Measurements from ENCODE around the gene NEK8.
"Not testable (repeated sequence)": the region's sequence is repeated elsewhere in the genome, so short reads cannot be mapped to it uniquely, and the experiment has no call there.

Gene NEK8

GRCh38 chr17:28710861-28711722 is 17.5 kb upstream of the NEK8 start:
- DNase-seq (ENCODE audit: low read depth in 2 of 2), result peak; percentile 82 to 90

- no peak for DNase-seq (ENCODE audit: low read depth in 2 of 2)
These were observed 16.9 kb upstream of the NEK8 start, which contains the start of gene PROCA1 for GRCh38 chr17:28711723-28712031. TSS of gene PROCA1 (minus strand) at chr17:28711888. CDS start at chr17:28711660, 228 bp downstream.

DNA sequence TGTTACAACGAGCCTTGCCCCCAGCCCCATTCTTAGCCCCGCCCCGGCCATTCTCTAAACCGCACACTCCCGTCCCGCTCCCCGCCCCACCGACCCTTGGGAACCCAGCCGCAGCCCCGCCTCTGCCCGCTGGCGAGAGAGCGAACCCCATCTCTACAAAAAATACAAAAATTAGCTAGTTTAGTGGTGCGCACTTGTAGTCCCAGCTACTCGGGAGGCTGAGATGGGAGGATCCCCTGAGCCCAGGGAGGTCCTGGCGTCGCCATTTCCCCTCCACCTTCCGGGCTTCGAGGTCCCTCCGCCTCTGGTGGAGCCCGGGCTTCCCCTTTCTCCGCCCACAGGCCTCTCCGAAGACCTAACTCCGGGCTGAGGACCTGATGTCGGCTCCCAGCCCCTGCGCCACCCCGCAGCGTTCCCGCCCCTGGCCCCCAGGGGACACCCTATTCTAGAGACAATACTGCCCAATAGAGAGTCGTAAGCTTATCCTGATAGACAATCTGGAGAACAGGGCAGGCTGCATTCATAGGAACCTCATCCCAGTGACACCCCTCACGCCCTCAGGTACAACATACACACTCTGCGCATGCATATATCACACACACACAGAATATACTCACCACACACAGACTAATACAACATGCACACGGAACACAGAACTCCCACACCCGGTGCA is 16.4 kb upstream of the NEK8 start:
- peak; percentile 64 for DNase-seq (ENCODE audit: low read depth in 2 of 2)

GRCh38 chr17:28712705-28713415 is 15.7 kb upstream of the NEK8 start:
- DNase-seq (ENCODE audit: low read depth in 2 of 2), result no peak

DNA sequence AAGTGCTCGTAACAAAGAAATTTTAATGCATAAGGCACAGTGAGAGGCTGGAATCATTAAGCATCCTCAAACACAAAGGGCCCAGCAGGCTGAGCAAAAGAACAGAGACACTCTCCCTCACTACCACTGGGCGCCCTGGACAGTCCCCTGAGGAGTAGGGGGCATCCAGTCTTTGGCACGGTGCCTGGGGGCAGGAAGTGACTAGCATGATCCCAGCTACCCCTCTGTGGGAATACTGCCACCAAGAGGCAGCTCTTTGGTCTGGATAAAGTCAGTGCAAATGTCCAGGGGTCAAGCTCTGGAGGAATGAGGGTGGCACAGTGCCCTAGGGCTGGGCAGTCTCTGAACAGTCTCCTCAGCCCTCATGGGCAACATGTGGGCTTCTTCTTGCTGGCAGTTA is 14.3 kb upstream of the NEK8 start:
- DNase-seq (ENCODE audit: low read depth in 2 of 2), result no peak

GRCh38 chr17:28715217-28715616 is 13.4 kb upstream of the NEK8 start:
- DNase-seq (ENCODE audit: low read depth in 2 of 2), result no peak

- DNase-seq (ENCODE audit: low read depth in 2 of 2), result no peak
These were observed 11.6 kb upstream of the NEK8 start for GRCh38 chr17:28716740-28717577.

DNA sequence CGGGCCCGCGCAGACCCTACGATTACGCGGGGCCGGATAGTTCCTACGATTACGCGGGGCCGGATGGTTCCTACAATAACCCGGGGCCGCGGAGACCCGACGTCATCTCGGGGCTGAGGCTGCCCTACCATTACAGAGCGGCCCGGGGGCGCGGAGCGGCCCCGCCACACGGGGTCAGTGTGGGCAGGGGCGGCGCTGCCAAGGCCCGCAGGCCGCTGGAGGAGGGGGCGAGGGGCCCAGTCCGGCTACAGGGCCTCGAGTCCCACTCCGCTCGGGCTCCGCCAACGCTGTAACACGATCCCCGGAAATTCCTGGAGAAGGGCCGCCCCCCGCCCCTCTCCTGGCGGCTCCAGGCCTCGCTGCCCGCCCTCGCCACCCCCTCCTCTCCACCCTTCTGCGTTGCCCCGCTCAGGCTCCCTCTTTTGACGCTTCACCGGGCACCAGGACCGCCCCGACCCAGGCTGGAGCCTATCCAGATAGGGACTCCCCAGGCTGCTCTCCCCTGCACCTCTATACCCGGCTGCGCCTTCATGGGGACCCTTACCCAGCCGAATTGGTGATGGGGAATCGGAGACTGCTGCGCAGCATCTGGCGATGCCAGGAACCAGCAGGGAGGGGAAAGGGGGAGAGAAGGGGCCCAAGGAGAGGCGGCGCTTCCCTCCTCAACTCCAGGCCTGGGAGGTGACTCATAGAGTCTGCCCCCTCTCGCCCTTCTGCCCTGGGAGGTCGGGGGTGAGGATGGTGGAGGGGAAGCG is 10.8 kb upstream of the NEK8 start, which contains the start of gene RAB34:
TSS of gene RAB34 (minus strand) at position 291 of the 755 bp plus-strand sequence. CDS start 602 bp downstream, outside the sequence.
- no peak for DNase-seq (ENCODE audit: low read depth in 2 of 2)

- no peak for DNase-seq (ENCODE audit: low read depth in 2 of 2)
These were observed 10.1 kb upstream of the NEK8 start for GRCh38 chr17:28718333-28719020.

- DNase-seq (ENCODE audit: low read depth in 2 of 2), result no peak
These were observed 9.6 kb upstream of the NEK8 start for GRCh38 chr17:28719021-28719433.

DNA sequence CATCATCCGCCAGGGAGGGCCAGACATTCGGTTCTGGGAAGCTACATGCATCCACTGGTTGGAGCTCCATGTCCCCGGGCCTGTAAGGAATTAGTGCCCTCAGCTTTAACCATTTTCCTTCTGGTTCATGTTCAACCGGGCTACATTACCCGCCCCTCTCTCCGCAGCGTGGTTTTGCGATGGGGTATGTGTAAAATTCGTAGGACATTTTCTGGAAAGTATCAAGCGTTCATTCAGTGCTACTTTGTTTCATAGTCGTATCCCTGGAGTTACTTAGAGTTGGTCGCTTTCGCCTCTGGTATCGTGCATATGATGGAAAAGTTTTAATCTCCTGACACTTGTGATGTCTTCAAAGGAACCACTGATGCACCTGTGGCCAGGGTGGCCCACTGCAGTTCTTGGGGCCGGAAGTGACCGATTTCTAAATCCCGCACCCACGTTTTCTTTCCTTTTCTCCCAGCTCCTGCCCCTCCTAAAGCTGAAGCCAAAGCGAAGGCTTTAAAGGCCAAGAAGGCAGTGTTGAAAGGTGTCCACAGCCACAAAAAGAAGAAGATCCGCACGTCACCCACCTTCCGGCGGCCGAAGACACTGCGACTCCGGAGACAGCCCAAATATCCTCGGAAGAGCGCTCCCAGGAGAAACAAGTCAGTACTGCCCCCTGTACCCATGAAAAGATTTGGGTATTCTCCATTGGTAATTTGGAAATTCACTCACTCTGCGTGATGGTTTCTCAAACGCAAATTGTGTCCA is 8.2 kb upstream of the NEK8 start:
- DNase-seq (ENCODE audit: low read depth in 2 of 2), result peak in 1 of 2 donors; percentile 32

GRCh38 chr17:28720997-28721329 is 7.6 kb upstream of the NEK8 start:
- not testable (repeated sequence) for DNase-seq (ENCODE audit: low read depth in 2 of 2)

DNA sequence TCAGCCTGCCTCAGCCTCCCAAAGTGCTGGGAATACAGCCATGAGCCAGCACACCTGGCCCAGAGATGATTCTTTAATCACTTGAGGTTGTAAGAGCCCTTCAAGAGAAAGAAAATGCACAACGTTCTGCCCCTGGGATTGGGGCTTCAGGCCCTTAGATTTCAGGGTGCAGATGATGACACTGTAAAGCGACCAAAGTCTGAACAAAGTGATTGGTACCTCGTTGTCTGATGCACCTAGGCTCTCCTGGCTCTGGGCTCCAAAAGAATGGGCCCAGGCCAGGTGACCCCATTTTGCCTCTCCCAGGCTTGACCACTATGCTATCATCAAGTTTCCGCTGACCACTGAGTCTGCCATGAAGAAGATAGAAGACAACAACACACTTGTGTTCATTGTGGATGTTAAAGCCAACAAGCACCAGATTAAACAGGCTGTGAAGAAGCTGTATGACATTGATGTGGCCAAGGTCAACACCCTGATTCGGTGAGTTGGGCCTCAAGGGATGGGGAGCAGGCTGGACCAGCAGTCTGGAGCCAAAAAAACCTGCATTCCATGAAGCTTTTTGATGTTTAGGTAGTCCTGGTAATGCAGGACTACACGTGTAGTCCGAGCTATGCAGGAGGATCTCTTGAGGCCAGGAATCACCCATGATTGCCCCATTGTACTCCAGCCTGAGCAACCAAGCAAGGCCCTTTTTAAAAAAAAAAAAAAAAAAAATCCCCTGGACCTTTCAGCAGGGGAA is 6.0 kb upstream of the NEK8 start:
- DNase-seq (ENCODE audit: low read depth in 2 of 2), result no peak

GRCh38 chr17:28723159-28723835 is 5.3 kb upstream of the NEK8 start:
- no peak for DNase-seq (ENCODE audit: low read depth in 2 of 2)

GRCh38 chr17:28723836-28724499 is 4.6 kb upstream of the NEK8 start:
- not testable (repeated sequence) for DNase-seq (ENCODE audit: low read depth in 2 of 2)

DNA sequence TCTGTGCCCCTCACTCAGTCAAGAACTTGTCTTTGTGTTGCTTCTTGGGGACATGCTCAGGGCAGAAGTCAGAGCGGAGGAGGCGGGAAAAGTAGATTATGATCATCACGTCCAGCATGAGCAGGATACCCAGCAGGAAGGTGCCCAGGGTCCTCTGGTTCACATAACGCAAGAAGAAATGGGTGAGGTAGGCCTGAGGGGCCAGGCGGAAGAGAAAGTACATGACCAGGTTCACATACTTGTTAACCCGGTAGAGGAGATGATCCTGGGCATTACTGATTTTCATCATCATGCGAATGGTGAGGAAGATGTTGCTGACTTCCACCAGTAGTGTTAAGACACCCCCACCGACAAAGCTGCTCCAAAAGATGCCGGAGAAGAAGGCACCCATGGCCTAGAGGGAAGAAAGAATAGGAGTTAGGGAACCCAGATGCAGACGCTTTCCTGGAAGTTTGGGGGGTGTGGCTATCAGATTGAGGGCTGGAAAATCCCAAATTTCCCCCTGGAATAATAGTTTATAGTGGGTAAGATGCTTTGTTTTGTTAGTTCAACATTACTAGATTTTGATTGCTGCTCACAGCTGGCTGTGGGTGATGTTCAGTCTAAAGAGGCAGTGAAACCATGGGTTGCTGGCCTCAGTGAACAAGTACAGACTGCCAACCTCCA is 4.0 kb upstream of the NEK8 start:
- no peak for DNase-seq (ENCODE audit: low read depth in 2 of 2)

DNA sequence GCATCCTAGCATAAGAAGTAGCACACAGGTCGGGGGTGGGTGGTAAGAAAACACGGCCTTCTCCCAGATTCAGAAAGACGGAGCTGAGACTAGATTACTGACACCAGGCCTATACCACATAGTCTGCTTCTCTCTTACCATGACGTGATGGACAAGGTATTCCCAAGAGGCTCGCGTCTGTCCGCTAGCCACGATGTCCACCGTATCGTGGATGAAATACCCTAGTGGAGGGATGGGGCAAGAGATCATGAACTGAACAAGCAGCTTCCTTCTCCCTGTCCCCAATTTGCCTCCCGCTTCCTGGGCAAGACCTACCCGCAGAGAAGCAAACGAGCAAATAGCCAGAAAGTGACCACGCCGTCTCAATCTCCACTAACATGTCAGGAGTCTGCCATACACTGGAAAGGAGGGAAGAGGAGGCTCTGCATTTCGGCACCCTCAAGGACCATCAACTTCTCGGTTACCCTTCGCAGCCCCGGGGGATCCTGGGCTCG is 3.4 kb upstream of the NEK8 start:
- DNase-seq (ENCODE audit: low read depth in 2 of 2), result no peak

Data from stimulated activated CD8-positive, alpha-beta memory T cell treated with anti-CD3 and anti-CD28 coated beads, Interleukin-15, amount 100 ng/mL, for 48 hours (primary cell).